Measurements from ENCODE around the gene KIF2C.

Gene KIF2C

GRCh38 chr1:44802306-44803061 lies 62.8 kb downstream of the KIF2C start:
- Histone ChIP-seq H3K9ac (no peak overlapping the region), H3K4me3 (IDR thresholded peaks at IDR 0.05; ENCODE audit: insufficient read depth, low read depth, low read length) (no peak overlapping the region), H2AFZ (ENCODE audit: low read depth) (no peak overlapping the region), H3K27ac (no peak overlapping the region), H3K4me1 (ENCODE audit: low read depth, poor library complexity, severe bottlenecking) (peaks cover 36% of the 10 kb centered on the region), H3K4me2 (peak overlapping the region; percentile 37; the same call in 1 of the 2 replicates), H3K79me2 (ENCODE audit: insufficient read depth, low read depth) (peaks cover 12% of the 10 kb centered on the region), H3K36me3 (ENCODE audit: insufficient read depth) (no peaks in the 10 kb centered on the region), H3K27me3 (ENCODE audit: insufficient read depth, low read depth) (no peaks in the 10 kb centered on the region), H4K20me1 (ENCODE audit: insufficient read depth) (no peaks in the 10 kb centered on the region)
- no peak for TF ChIP-seq CTCF (conservative IDR thresholded peaks at IDR 0.05; ENCODE audit: low read depth, low read length)

DNA sequence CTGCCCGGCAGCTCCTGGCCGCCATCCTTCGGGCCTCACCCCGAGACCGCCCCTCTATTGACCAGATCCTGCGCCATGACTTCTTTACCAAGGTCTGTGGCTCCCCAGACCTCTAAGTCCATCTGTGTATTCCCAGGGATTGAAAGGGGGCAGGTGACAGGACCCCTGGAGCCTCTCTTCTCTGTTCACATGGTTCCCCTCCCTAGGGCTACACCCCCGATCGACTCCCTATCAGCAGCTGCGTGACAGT lies 63.4 kb downstream of the KIF2C start:
- H3K4me3 ChIP-seq (IDR thresholded peaks at IDR 0.05; ENCODE audit: insufficient read depth, low read depth, low read length), result no peak overlapping the region
- no peak overlapping the region for H3K27ac ChIP-seq
- no peaks in the 10 kb centered on the region for H4K20me1 ChIP-seq (ENCODE audit: insufficient read depth)
- peaks cover 41% of the 10 kb centered on the region for H3K4me1 ChIP-seq (ENCODE audit: low read depth, poor library complexity, severe bottlenecking)
- no peaks in the 10 kb centered on the region for H3K27me3 ChIP-seq (ENCODE audit: insufficient read depth, low read depth)
- no peak overlapping the region for H2AFZ ChIP-seq (ENCODE audit: low read depth)
- TF ChIP-seq CTCF (conservative IDR thresholded peaks at IDR 0.05; ENCODE audit: low read depth, low read length), result no peak
- no peaks in the 10 kb centered on the region for H3K36me3 ChIP-seq (ENCODE audit: insufficient read depth)
- H3K4me2 ChIP-seq, result no peak overlapping the region
- H3K9ac ChIP-seq, result no peak overlapping the region
- H3K79me2 ChIP-seq (ENCODE audit: insufficient read depth, low read depth), result peaks cover 12% of the 10 kb centered on the region

GRCh38 chr1:44803312-44804095 lies 63.9 kb downstream of the KIF2C start:
- no peak overlapping the region for H3K9ac ChIP-seq
- H3K4me2 ChIP-seq, result no peak overlapping the region

DNA sequence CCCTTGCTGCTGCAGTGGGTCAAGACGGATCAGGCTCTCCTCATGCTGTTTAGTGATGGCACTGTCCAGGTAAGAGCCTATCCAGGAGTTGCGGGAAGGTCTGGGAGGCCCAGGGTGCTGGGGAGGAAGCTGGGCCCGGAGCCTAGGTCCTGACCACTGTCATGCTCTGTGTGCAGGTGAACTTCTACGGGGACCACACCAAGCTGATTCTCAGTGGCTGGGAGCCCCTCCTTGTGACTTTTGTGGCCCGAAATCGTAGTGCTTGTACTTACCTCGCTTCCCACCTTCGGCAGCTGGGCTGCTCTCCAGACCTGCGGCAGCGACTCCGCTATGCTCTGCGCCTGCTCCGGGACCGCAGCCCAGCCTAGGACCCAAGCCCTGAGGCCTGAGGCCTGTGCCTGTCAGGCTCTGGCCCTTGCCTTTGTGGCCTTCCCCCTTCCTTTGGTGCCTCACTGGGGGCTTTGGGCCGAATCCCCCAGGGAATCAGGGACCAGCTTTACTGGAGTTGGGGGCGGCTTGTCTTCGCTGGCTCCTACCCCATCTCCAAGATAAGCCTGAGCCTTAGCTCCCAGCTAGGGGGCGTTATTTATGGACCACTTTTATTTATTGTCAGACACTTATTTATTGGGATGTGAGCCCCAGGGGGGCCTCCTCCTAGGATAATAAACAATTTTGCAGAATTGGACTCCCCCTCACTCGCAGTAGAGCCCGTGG lies 65.8 kb downstream of the KIF2C start:
- no peaks in the 10 kb centered on the region for H4K20me1 ChIP-seq (ENCODE audit: insufficient read depth)
- H3K4me1 ChIP-seq (ENCODE audit: low read depth, poor library complexity, severe bottlenecking), result peaks cover 54% of the 10 kb centered on the region
- H3K36me3 ChIP-seq (ENCODE audit: insufficient read depth), result no peaks in the 10 kb centered on the region
- no peak overlapping the region for H3K9ac ChIP-seq
- H3K27me3 ChIP-seq (ENCODE audit: insufficient read depth, low read depth), result no peaks in the 10 kb centered on the region
- H3K79me2 ChIP-seq (ENCODE audit: insufficient read depth, low read depth), result peaks cover 10% of the 10 kb centered on the region
- no peak overlapping the region for H3K27ac ChIP-seq
- H2AFZ ChIP-seq (ENCODE audit: low read depth), result no peak overlapping the region
- no peak overlapping the region for H3K4me2 ChIP-seq
- TF ChIP-seq CTCF (conservative IDR thresholded peaks at IDR 0.05; ENCODE audit: low read depth, low read length), result no peak
- no peak overlapping the region for H3K4me3 ChIP-seq (IDR thresholded peaks at IDR 0.05; ENCODE audit: insufficient read depth, low read depth, low read length)

More at GRCh38 chr1:44803312-44804095, 63.9 kb downstream of the KIF2C start:
- no peaks in the 10 kb centered on the region for H3K27me3 ChIP-seq (ENCODE audit: insufficient read depth, low read depth)
- H3K27ac ChIP-seq, result no peak overlapping the region
- no peaks in the 10 kb centered on the region for H3K36me3 ChIP-seq (ENCODE audit: insufficient read depth)
- peaks cover 12% of the 10 kb centered on the region for H3K79me2 ChIP-seq (ENCODE audit: insufficient read depth, low read depth)
- no peak overlapping the region for H3K4me3 ChIP-seq (IDR thresholded peaks at IDR 0.05; ENCODE audit: insufficient read depth, low read depth, low read length)
- H2AFZ ChIP-seq (ENCODE audit: low read depth), result no peak overlapping the region
- no peak for TF ChIP-seq CTCF (conservative IDR thresholded peaks at IDR 0.05; ENCODE audit: low read depth, low read length)
- peaks cover 44% of the 10 kb centered on the region for H3K4me1 ChIP-seq (ENCODE audit: low read depth, poor library complexity, severe bottlenecking)
- no peaks in the 10 kb centered on the region for H4K20me1 ChIP-seq (ENCODE audit: insufficient read depth)

Measured in KMS-11 (cell line).